SK-N-MC (cell line): ENCODE data around the gene KCNJ9.
"Not testable (repeated sequence)": the region's sequence is repeated elsewhere in the genome, so short reads cannot be mapped to it uniquely, and the experiment has no call there.

ENCODE experiments used
- DNase-seq: peaks from one replicate; pipeline ENCODE4 v3.0.0-alpha.2; 2011; ENCODE audit warnings: low read depth, low spot score
- H3K27ac ChIP-seq: fragments of 200-600 bp; sonication (generic); 2 replicates; pipeline ENCODE4 v1.5.1; 2016; ENCODE audit warnings: mixed run types
- H3K36me3 ChIP-seq: fragments of 200-600 bp; sonication (generic); 2 replicates; pipeline ENCODE4 v1.6.1; 2017; ENCODE audit warnings: antibody characterized with exemption, low read length, mixed read lengths; ENCODE audit not compliant: insufficient read depth
- H3K4me3 ChIP-seq: fragments of 200-600 bp; sonication (generic); 2 replicates; pipeline ENCODE4 v1.5.1; 2016
- H3K9ac ChIP-seq: fragments of 200-600 bp; sonication (generic); 2 replicates; pipeline ENCODE4 v1.8.0; 2017; ENCODE audit warnings: mixed run types, mixed read lengths; ENCODE audit not compliant: insufficient read length
- H3K9me3 ChIP-seq: fragments of 200-600 bp; sonication (generic); 2 replicates; pipeline ENCODE4 v1.6.1; 2017; ENCODE audit warnings: low read depth, mild to moderate bottlenecking, antibody characterized with exemption, low read length, moderate library complexity, mixed read lengths
- EZH2 ChIP-seq: fragments of 200-600 bp; sonication (generic); IDR thresholded peaks from one replicate; pipeline ENCODE4 v1.6.1; 2017; ENCODE audit warnings: antibody characterized with exemption
- FOXP2 ChIP-seq: optimal IDR thresholded peaks from 2 replicates; pipeline ENCODE3; 2011; ENCODE audit warnings: mild to moderate bottlenecking, moderate library complexity; ENCODE audit not compliant: insufficient read depth; ENCODE audit errors: extremely low read length, control extremely low read depth
- POLR2AphosphoS5 ChIP-seq: IDR thresholded peaks from 2 replicates; pipeline ENCODE4 v1.6.1; 2012; ENCODE audit warnings: mild to moderate bottlenecking, low read depth, low read length, borderline replicate concordance

Gene KCNJ9

DNA sequence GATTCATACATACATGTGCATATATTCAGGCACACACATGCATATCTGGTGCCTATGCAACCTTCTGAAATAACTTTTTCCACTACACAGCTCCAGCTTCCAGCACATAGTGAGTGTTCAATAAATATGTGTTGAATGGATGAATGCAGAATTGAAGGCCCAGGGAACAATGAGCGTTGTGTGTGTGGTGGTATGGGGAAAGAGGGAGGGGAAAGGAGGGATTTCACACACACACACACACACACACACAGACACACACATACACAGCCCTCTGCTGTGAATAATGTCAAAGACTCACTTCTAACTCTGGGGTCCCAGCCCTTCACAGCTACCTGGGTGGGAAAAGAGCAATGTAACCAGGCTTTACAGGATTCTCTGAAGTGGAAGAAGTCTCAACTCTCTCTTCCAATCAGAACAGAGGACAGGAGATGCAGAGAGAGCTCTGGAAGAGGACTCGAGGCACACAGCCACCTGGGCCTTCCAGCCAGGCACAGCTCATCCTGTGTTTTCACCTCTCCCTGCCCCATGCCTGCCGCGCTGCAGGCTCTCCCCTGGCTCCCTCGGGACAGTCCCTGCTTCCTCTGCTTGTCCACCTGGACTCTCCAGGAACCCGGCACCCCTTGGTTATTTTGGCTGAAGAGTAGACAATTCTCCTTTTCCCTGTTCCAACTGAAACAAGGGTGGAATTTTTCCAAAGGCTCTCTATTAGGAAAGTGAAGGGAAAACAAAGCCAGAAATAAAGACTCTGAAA, 22.5 kb downstream of the KCNJ9 start:
- no peak for DNase-seq
- Histone ChIP-seq H3K36me3 (no peaks in the 10 kb centered on the region), H3K4me3 (no peak overlapping the region), H3K9ac (no peak overlapping the region), H3K27ac (no peak overlapping the region), H3K9me3 (no peaks in the 10 kb centered on the region)
- no peak for TF ChIP-seq EZH2
- no peak for TF ChIP-seq POLR2AphosphoS5
- TF ChIP-seq FOXP2: no peak

DNA sequence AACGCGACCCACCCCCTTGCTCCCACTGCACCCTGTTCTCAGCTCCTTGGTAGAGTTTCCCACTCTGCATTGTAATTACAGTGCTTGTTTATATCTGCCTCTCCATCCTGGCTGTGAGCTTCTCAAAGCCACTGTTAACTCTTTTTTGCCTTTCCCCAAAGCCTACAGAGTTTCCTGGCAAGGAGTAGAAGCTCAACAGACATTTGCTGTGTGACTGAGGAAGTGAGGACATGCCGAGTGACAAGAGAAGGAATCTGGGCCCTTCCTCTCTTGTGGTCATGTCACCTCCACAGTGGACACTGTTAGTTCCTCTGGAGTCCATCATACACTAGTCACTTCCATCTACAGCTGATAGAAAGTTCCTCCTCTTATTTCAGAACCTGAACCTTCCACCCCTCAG, 23.1 kb downstream of the KCNJ9 start:
- TF ChIP-seq POLR2AphosphoS5 (no peak), EZH2 (no peak), FOXP2 (no peak)
- Histone ChIP-seq H3K9ac (no peak overlapping the region), H3K9me3 (no peaks in the 10 kb centered on the region), H3K27ac (no peak overlapping the region), H3K4me3 (no peak overlapping the region), H3K36me3 (no peaks in the 10 kb centered on the region)
- DNase-seq: no peak

DNA sequence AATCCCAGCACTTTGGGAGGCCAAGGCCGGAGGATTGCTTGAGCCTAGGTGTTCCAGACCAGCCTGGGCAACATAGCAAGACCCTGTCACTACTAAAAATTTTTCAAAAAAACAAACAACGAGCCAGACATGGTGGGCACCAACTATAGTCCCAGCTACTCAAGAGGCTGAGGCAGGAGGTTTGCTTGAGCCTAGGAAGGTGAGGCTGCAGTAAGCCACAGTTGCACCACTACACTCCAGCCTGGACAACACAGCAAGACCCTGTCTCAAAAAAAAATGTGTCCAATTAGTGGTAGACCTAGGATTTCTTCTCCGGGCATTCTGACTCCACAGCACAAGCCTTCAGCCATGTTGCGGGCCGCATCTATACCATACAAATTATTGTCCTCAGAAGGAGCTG, 23.8 kb downstream of the KCNJ9 start:
- TF ChIP-seq POLR2AphosphoS5 (no peak), FOXP2 (no peak), EZH2 (no peak)
- DNase-seq: no peak
- Histone ChIP-seq H3K4me3 (no peak overlapping the region), H3K9ac (no peak overlapping the region), H3K36me3 (no peaks in the 10 kb centered on the region), H3K9me3 (no peaks in the 10 kb centered on the region), H3K27ac (no peak overlapping the region)

DNA sequence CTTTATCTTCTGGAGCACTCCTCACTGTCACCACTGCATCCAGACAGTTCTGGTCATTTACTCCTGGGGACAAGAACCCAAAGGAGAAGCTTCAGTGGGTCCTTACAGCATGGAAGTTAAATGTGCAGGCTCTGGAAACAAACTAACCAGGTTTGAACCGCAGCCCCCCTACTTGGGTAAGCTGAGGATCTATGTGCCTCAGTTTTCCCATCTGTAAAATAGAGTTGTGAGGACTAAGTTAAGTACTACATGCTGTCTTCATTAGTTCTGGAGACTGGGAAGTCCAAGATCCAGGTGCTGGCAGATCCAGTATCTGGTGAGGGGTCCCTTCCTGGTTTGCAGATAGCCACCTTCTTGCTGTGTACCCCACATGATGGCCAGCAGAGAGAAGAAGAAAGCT, 26.2 kb downstream of the KCNJ9 start:
- TF ChIP-seq POLR2AphosphoS5 (no peak), EZH2 (no peak), FOXP2 (no peak)

DNA sequence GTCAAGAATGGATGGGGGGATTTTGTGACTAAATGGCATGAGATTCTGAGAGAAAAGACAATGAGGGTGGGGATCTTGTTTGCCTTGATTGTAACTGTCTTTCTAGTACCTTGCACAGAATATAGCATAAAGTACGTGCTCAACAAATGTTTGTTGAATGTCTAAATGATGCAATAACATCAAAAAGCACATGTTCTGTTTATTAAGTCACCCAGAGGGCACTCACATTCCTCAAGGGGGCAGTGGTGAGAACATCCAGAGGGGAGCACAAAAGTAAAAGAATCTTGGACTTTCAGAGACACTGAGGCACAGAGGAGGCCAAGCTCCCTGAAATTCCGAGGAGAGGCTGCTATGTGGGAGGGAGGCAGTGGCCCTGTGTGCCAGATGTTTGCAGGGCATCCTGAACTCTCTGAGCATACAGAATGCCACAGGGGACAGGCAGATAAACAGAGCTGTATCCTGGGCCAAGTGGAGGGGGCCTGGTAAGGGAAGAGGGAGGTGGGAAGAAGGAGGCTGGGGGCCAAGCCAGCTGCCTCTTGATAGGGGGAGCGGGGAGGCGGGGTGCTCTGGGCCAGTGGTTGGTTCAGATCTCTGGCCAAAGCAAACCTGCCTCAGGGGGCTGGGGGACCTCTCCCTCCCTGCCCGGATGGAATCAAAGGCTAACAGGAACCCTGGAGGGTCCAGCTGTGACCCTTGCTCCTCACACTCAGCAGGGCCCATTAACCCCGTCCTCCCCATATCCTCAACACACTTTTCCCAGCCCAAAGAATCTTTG, 27.7 kb downstream of the KCNJ9 start:
- no peak overlapping the region for H3K9ac ChIP-seq
- no peak for DNase-seq
- no peaks in the 10 kb centered on the region for H3K9me3 ChIP-seq
- TF ChIP-seq POLR2AphosphoS5 (no peak), FOXP2 (no peak), EZH2 (no peak)
- H3K36me3 ChIP-seq: no peaks in the 10 kb centered on the region
- H3K27ac ChIP-seq: no peak overlapping the region
- no peak overlapping the region for H3K4me3 ChIP-seq

More for the DNA sequence above, 26.2 kb downstream of the KCNJ9 start:
- no peaks in the 10 kb centered on the region for H3K9me3 ChIP-seq
- H3K36me3 ChIP-seq: no peaks in the 10 kb centered on the region
- no peak overlapping the region for H3K9ac ChIP-seq
- no peak for DNase-seq
- no peak overlapping the region for H3K27ac ChIP-seq
- no peak overlapping the region for H3K4me3 ChIP-seq

DNA sequence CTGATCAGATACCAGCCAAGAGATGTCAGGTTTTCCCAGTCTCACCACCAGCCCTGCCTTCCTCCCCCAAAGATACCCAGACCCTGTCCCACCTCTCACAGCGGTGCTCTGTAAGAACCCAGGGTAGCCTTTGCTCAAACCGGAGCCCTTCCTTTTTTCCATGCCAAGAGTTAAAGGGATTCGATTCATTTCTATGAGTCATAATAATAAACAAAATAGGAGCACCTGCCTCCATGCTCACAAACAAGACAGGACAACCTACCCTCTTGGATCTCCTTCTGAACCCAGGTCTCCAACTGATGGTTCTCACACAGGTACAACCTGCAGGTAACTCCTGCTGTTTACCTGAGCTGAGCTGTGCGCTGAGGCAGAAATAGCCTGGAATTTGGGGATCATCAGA, 28.3 kb downstream of the KCNJ9 start:
- TF ChIP-seq FOXP2 (no peak), POLR2AphosphoS5 (no peak), EZH2 (no peak)
- no peak for DNase-seq
- H3K27ac ChIP-seq: no peak overlapping the region
- H3K9me3 ChIP-seq: no peaks in the 10 kb centered on the region
- no peaks in the 10 kb centered on the region for H3K36me3 ChIP-seq
- H3K4me3 ChIP-seq: no peak overlapping the region
- no peak overlapping the region for H3K9ac ChIP-seq

DNA sequence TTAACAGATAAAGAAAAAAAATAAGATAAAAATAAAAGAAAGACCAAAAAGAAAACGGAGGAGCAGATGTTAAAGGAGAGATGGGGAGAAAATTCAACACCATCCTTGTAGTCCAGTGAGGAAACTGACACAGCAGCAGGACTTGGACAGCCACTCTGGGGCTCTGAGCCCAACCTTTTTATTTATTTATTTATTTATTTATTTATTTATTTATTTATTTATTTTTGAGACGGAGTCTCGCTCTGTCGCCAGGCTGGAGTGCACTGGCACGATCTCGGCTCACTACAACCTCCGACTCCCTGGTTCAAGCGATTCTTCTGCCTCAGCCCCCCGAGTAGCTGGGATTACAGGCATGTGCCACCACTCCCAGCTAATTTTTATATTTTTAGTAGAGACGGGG, 30.1 kb downstream of the KCNJ9 start:
- H3K27ac ChIP-seq, H3K36me3 ChIP-seq, H3K9me3 ChIP-seq, H3K9ac ChIP-seq, H3K4me3 ChIP-seq, DNase-seq: not testable (repeated sequence)

DNA sequence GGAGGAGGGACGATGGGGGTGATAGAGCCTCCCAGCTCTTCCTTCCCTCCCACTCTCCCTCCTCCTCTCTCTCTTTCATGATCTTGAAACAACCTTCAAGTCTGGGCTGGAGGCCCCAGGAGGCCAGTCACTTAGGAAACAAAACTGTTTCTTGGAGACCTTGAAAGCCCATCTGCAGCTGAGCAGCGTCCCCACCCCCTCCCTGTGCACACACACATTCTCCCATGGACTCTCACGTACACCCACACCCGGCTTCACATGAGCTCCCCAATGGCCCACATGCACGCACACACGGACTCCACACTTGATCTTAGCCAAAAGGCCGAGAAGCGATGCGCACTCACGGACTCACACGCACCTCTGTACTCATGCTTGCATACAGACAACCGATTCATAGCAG, 31.0 kb downstream of the KCNJ9 start:
- no peak overlapping the region for H3K27ac ChIP-seq
- no peak overlapping the region for H3K4me3 ChIP-seq
- no peaks in the 10 kb centered on the region for H3K36me3 ChIP-seq
- H3K9ac ChIP-seq: no peak overlapping the region
- no peaks in the 10 kb centered on the region for H3K9me3 ChIP-seq
- no peak for TF ChIP-seq FOXP2
- TF ChIP-seq POLR2AphosphoS5: no peak
- TF ChIP-seq EZH2: no peak
- no peak for DNase-seq
